IMR-90 (cell line): Measurements from ENCODE around the gene TCEAL5. TPM values are rescaled to one million over a fixed set of nuclear protein-coding genes. Genes with fewer than 3 reads are reported as not detected.
"Not testable (repeated sequence)": the region's sequence is repeated elsewhere in the genome, so short reads cannot be mapped to it uniquely, and the experiment has no call there.

ENCODE experiments used
- ATAC-seq: fragments of 200-7000 bp; cut with Tn5 transposase; 2 replicates; pipeline ENCODE4 v1.9.1; 2020; ENCODE audit warnings: low read depth, mild to moderate bottlenecking, moderate library complexity
- BruUV-seq: library from RNA; stranded (reverse); fragments of 400-500 nt; replicated peaks from 2 replicates; lab custom pipeline; 2021; lab: Mats Ljungman, UMichigan
- CTCF ChIA-PET: fragments of 300-600 bp; formaldehyde crosslinking; extraction: SDS; loops from one replicate; lab custom pipeline; 2021; ENCODE audit warnings: antibody characterized with exemption; lab: Yijun Ruan, JAX
- POLR2A ChIA-PET: fragments of 300-600 bp; sonication (Branson Sonifier 250); formaldehyde crosslinking; loops from one replicate; lab custom pipeline; 2022; ENCODE audit warnings: antibody characterized with exemption; ENCODE audit not compliant: unreplicated experiment; lab: Charles Lee
- DNase-seq: peaks from one replicate; pipeline ENCODE4 v3.0.0; 2013
- H2AFZ ChIP-seq: replicated peaks from 2 replicates; pipeline ENCODE3; 2013; ENCODE audit warnings: low read length, mild to moderate bottlenecking; ENCODE audit not compliant: poor library complexity
- H2AK5ac ChIP-seq: 2 replicates; pipeline ENCODE4 v1.6.1; 2013; ENCODE audit warnings: low read depth, low read length, inconsistent platforms
- H2AK9ac ChIP-seq: replicated peaks from 2 replicates; pipeline ENCODE3; 2013; ENCODE audit warnings: mild to moderate bottlenecking, low read depth, low read length, moderate library complexity; ENCODE audit not compliant: poor library complexity
- H2BK120ac ChIP-seq: 2 replicates; pipeline ENCODE4 v1.6.1; 2013; ENCODE audit warnings: low read depth, low read length, inconsistent platforms
- H2BK15ac ChIP-seq: 3 replicates; pipeline ENCODE4 v1.6.1; 2013; ENCODE audit warnings: low read depth, low read length, inconsistent platforms
- H2BK20ac ChIP-seq: 2 replicates; pipeline ENCODE4 v1.6.1; 2013; ENCODE audit warnings: low read depth, mild to moderate bottlenecking, inconsistent platforms, low read length, moderate library complexity
- H2BK5ac ChIP-seq: 2 replicates; pipeline ENCODE4 v1.6.1; 2013; ENCODE audit warnings: mild to moderate bottlenecking, low read depth, low read length, inconsistent platforms; ENCODE audit not compliant: poor library complexity, severe bottlenecking
- H3K14ac ChIP-seq: replicated peaks from 2 replicates; pipeline ENCODE4 v1.6.1; 2013; ENCODE audit warnings: low read depth, low read length, inconsistent platforms
- H3K18ac ChIP-seq: 2 replicates; pipeline ENCODE4 v1.6.1; 2013; ENCODE audit warnings: low read depth, low read length, control low read depth
- H3K23ac ChIP-seq: 2 replicates; pipeline ENCODE4 v1.6.1; 2013; ENCODE audit warnings: low read depth, low read length, inconsistent platforms
- H3K27ac ChIP-seq: 2 replicates; pipeline ENCODE4 v1.5.1; 2013; ENCODE audit warnings: mild to moderate bottlenecking, control low read depth, low read length; ENCODE audit not compliant: insufficient read depth
- H3K27me3 ChIP-seq: 2 replicates; pipeline ENCODE4 v1.6.1; 2013; ENCODE audit warnings: low read length; ENCODE audit not compliant: control insufficient read depth, insufficient read depth
- H3K36me3 ChIP-seq: 2 replicates; pipeline ENCODE4 v1.6.1; 2013; ENCODE audit warnings: low read length, mixed read lengths; ENCODE audit not compliant: control insufficient read depth, insufficient read depth
- H3K4ac ChIP-seq: 2 replicates; pipeline ENCODE4 v1.6.1; 2013; ENCODE audit warnings: low read depth, low read length, inconsistent platforms
- H3K4me1 ChIP-seq: 2 replicates; pipeline ENCODE4 v1.6.1; 2013; ENCODE audit warnings: low read length, mixed read lengths; ENCODE audit not compliant: control insufficient read depth, insufficient read depth
- H3K4me2 ChIP-seq: 2 replicates; pipeline ENCODE4 v1.6.1; 2013; ENCODE audit warnings: low read depth, mild to moderate bottlenecking, control low read depth, low read length, moderate library complexity
- H3K4me3 ChIP-seq: 2 replicates; pipeline ENCODE4 v1.5.1; 2013; ENCODE audit warnings: low read depth, mild to moderate bottlenecking, control low read depth, low read length, moderate library complexity; ENCODE audit not compliant: insufficient read depth
- H3K56ac ChIP-seq: 2 replicates; pipeline ENCODE4 v1.6.1; 2013; ENCODE audit warnings: low read length, inconsistent platforms; ENCODE audit not compliant: insufficient read depth; ENCODE audit errors: extremely low read depth
- H3K79me1 ChIP-seq, 2 experiments: 2 replicates each; pipeline ENCODE4 v1.6.1; 2013; ENCODE audit warnings: low read length in 2 of 2, inconsistent platforms in 1 of 2, low read depth in 1 of 2
- H3K9ac ChIP-seq: 2 replicates; pipeline ENCODE4 v1.6.1; 2013; ENCODE audit warnings: low read depth, low read length, control low read depth
- H3K9me1 ChIP-seq: 2 replicates; pipeline ENCODE4 v1.6.1; 2013; ENCODE audit warnings: low read length, inconsistent platforms; ENCODE audit not compliant: insufficient read depth
- H3K9me3 ChIP-seq: 2 replicates; pipeline ENCODE4 v1.6.1; 2013; ENCODE audit warnings: low read length; ENCODE audit not compliant: control insufficient read depth, insufficient read depth
- H4K20me1 ChIP-seq: 2 replicates; pipeline ENCODE4 v1.6.1; 2013; ENCODE audit warnings: low read length, inconsistent platforms; ENCODE audit not compliant: insufficient read depth
- H4K5ac ChIP-seq: 2 replicates; pipeline ENCODE4 v1.6.1; 2013; ENCODE audit warnings: mild to moderate bottlenecking, low read depth, low read length, control low read depth
- H4K8ac ChIP-seq, 2 experiments: 2 replicates each; pipeline ENCODE4 v1.6.1; 2013; ENCODE audit warnings: low read depth in 2 of 2, low read length in 2 of 2, control low read depth in 1 of 2, inconsistent platforms in 1 of 2
- H4K91ac ChIP-seq: 2 replicates; pipeline ENCODE4 v1.6.1; 2013; ENCODE audit warnings: low read depth, low read length, inconsistent platforms; ENCODE audit not compliant: insufficient read depth
- CHD1 ChIP-seq: IDR thresholded peaks from 2 replicates; pipeline ENCODE4 v1.6.1; 2012; ENCODE audit warnings: low read depth, low read length, improper control_type of control experiment
- MAFK ChIP-seq: IDR thresholded peaks from 2 replicates; pipeline ENCODE4 v1.6.1; 2012; ENCODE audit warnings: low read depth, low read length, improper control_type of control experiment
- WGBS, 2 experiments: methylation state at CpG; one replicate each; pipeline versions ENCODE4 v1.1.5 to v1.1.7; 2013; ENCODE audit warnings: missing lambda C conversion rate in 2 of 2; ENCODE audit not compliant: insufficient read length in 1 of 2; ENCODE audit errors: extremely low coverage in 2 of 2; 5-methylcytosine and 5-hydroxymethylcytosine counted together
- dilution Hi-C: fragments of 300-500 bp; cut with HindIII; formaldehyde crosslinking; loops from one replicate; pipeline ENCODE4 v1.14.3; 2018; ENCODE audit warnings: low sequenced_read_pairs; ENCODE audit not compliant: unreplicated experiment
- in situ Hi-C: fragments of 300-500 bp; cut with MboI; formaldehyde crosslinking; loops from 3 replicates; pipeline ENCODE4 v1.14.3; 2019; ENCODE audit warnings: low sequenced_read_pairs, inconsistent platforms, mixed read lengths
- intact Hi-C: fragments of 100-400 bp; cut with micrococcal nuclease; formaldehyde crosslinking; loops from 2 replicates; pipeline ENCODE4 v1.10.0; 2022
- polyA plus RNA-seq, 3 experiments: library from polyadenylated mRNA; depleted of rRNA; stranded (reverse); fragments of >200 nt; gene quantifications; 2 replicates each; pipeline ENCODE4 v1.2.3, GENCODE V29; 2012; ENCODE audit warnings: low replicate concordance in 1 of 3
- total RNA-seq: library from RNA; depleted of rRNA; stranded (reverse); fragments of >200 nt; gene quantifications from 2 replicates; pipeline ENCODE4 v1.2.3, GENCODE V29; 2012

TCEAL5 gene
- total and polyA plus RNA-seq, 2 of the 4 experiments (the other 2 are of a cell fraction) = not detected

GRCh38 chrX:103309860-103310554, 33.5 kb upstream of the TCEAL5 start:
- Histone ChIP-seq H2AK5ac (no peak overlapping the region), H2AK9ac (no peak overlapping the region), H3K9ac (no peak overlapping the region), H3K27ac (no peak overlapping the region), H3K9me1 (no peaks in the 10 kb centered on the region), H3K4me2 (no peak overlapping the region), H2BK20ac (no peak overlapping the region), H4K8ac (no peak overlapping the region), H3K27me3 (peaks cover 15% of the 10 kb centered on the region), H3K23ac (no peak overlapping the region), H3K79me1 (no peaks in the 10 kb centered on the region), H4K20me1 (no peaks in the 10 kb centered on the region), H4K91ac (no peak overlapping the region), H2BK120ac (no peak overlapping the region), H2AFZ (peak overlapping the region; percentile 63), H3K14ac (no peak overlapping the region), H3K56ac (no peak overlapping the region), H3K9me3 (peaks cover 2% of the 10 kb centered on the region; the same call in 1 of the 2 replicates), H2BK15ac (no peak overlapping the region), H3K4ac (no peak overlapping the region), H3K36me3 (no peaks in the 10 kb centered on the region), H4K5ac (no peak overlapping the region), H3K4me3 (no peak overlapping the region), H3K18ac (no peak overlapping the region), H3K4me1 (no peaks in the 10 kb centered on the region), H2BK5ac (no peak overlapping the region)
- DNase-seq = no peak
- ChIA-PET POLR2A (no interaction called here), CTCF (no interaction called here)
- ATAC-seq = no peak
- no TSS peak for BruUV-seq
- intact Hi-C loops (no loop called here), in situ Hi-C loops (no loop called here), dilution Hi-C loops (no loop called here)
- TF ChIP-seq CHD1 = no peak
- TF ChIP-seq MAFK = no peak
- 60% methylated on average over 2 of the region's 32 CpGs; no CpG with 5 or more reads in 1 of the 2 experiments for WGBS, 2 experiments

DNA sequence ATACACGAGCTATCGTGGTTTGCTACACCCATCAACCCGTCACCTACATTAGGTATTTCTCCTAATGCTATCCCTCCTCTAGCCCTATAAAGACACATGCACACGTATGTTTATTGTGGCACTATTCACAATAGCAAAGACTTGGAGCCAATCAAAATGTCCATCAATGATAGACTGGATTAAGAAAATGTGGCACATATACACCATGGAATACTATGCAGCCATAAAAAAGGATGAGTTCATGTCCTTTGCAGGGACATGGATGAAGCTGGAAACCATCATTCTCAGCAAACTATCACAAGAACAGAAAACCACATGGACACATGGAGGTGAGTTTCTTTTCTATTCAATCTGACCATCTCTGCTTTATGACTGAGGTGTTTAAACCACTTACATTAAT, 29.1 kb upstream of the TCEAL5 start:
- dilution Hi-C loops, H3K9me1 ChIP-seq, H3K9ac ChIP-seq, H3K18ac ChIP-seq, H2BK120ac ChIP-seq, H2BK15ac ChIP-seq, H3K36me3 ChIP-seq, CTCF ChIA-PET, H3K9me3 ChIP-seq, in situ Hi-C loops, ATAC-seq, H3K23ac ChIP-seq, H3K27me3 ChIP-seq, H2AK5ac ChIP-seq, H3K27ac ChIP-seq, H3K56ac ChIP-seq, H3K4me2 ChIP-seq, intact Hi-C loops, POLR2A ChIA-PET, H4K5ac ChIP-seq, H3K79me1 ChIP-seq, BruUV-seq, H2AFZ ChIP-seq, H4K20me1 ChIP-seq, H3K14ac ChIP-seq, H4K8ac ChIP-seq, H3K4ac ChIP-seq, H3K4me1 ChIP-seq, H3K4me3 ChIP-seq, H4K91ac ChIP-seq, DNase-seq, H2AK9ac ChIP-seq, H2BK20ac ChIP-seq, H2BK5ac ChIP-seq: not testable (repeated sequence)
- WGBS, 2 experiments = no CpG with 5 or more reads among the region's 4 CpGs
